ENCODE measurements around the gene FAM72D.
"Not testable (repeated sequence)": the region's sequence is repeated elsewhere in the genome, so short reads cannot be mapped to it uniquely, and the experiment has no call there.

FAM72D gene

DNA sequence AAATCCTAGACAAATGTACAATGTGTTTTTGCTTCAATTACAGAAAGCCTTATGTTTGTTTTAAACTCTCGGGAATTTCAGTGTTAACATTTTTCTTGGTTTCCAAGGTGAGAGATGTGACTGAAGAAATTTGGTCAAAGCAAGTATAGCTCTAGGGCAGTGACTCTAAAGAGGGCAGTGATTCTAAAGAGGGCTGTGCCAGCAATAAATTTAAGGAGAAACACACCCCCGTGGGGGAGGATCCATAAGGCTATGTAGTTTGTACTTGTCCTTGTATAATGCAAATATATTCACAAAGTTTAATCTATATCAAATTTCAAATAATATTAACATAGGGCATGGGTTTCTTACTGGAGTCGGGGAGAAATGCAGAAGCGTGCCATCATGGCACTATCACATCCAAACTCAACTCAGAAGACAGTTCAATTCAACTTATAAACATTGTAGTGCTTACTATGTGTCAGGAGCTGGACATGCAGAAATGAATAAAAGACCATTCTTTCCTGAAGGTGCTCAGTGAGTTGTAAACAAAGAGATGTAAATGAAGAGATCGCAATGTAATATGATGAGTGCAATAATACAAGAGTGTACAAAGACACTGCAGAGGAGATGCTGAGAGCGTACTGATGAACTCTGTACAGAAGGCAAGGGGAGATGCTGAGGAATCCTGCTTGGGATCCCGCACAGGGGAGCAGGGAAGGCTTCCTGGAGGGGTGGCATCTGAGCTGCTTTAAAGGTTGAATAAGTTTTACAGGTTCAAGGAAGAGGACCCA lies 13.1 kb upstream of the FAM72D start:
- not testable (repeated sequence) for DNase-seq (ENCODE audit: low read depth)

DNA sequence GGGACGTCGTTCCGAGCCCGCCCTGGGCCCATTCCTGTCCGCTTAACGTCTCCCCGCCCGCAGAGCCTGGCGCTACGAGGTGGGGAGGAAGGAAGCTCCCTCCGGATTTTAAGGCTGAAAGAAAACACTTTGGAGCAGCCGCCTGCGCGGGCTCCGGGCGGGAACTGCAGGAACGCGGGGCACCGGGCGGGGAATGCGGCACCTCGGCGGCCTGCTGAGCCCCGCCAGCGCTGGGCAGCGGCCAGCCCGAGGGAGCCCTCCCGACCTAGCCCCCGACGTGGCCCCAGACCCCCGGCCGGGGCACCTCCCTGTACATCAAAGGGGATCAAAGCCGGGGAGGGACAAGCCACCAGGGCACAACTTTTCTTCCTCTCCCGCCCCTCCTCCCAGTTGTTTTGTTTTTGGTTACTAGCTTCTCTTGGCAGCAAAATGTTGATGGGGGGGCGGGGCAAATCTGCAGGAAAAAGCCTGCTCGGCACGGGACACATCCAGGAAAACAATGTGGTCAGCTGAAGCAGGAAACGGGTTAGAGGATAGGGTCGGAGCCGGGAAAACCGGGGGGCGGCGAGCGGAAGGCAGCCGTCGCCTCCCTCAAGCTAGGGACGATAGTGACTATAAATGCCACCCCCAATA lies 2.1 kb upstream of the FAM72D start:
- DNase-seq (ENCODE audit: low read depth), result peak; percentile 6

DNA sequence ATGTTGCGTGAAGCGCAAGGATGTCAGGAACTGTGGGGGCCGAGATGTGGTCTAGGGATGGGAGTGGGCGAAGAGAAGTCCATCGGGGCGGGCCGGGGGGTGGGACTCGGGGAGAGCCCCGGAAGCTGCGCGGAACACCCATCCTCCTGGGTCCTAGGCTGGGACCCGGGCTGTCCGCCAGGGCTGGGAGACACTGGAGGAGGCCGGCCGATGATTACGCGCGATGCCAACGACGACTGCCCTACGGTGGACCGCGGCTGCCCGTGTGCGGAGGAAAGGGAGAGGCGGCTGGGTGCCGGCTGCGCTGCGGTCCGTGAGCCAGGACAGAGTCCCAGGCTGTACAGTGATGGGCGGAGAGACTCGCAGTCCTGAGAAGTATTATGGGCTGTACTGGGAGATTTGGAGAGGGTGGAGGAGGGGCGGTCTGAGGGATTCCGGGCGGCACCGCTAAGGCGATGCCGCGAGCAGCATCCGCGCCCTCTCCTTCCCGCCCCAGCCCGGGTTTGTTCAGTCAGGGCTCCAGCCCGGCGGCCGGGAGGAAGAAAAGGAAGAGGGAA lies 1.0 kb upstream of the FAM72D start:
- DNase-seq (ENCODE audit: low read depth), result peak; percentile 0

DNA sequence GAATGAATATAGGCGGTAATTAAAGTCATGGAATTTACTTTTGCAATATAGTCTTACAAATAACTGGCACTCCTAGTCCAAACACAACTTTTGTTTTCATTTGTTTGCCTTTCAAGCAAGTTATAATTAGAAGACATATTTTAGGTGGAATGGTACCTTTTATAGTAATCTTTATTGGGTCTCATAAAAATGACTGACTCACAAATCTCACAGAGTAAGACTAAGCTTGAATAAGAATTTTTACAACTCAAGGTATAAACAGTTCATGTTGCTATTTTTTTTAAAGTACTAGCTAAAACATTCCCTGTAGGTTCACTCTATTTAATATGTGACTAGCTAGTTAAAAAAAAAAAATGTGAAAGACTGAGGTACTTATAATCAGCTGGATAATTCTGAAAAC lies 6.0 kb downstream of the FAM72D start:
- not testable (repeated sequence) for DNase-seq (ENCODE audit: low read depth)

DNA sequence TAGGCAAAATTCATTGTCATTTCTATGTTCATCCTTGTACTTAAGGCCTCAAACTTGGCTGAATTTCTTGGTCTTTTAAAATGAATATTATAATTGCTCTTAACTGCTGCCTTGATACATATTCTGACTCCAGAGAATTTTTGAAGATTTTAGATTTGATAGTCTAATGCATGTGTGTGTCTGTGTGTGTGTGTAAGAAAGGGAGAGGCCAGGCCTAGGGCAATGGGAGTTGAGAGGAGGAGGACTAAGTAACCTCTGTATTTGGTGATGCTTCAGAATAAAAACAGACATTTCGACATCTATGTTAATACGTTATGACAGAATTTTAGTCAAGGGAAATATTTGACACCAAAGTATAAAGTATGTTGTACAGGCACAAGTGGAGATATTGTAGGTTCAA lies 7.5 kb downstream of the FAM72D start:
- DNase-seq (ENCODE audit: low read depth), result not testable (repeated sequence)

DNA sequence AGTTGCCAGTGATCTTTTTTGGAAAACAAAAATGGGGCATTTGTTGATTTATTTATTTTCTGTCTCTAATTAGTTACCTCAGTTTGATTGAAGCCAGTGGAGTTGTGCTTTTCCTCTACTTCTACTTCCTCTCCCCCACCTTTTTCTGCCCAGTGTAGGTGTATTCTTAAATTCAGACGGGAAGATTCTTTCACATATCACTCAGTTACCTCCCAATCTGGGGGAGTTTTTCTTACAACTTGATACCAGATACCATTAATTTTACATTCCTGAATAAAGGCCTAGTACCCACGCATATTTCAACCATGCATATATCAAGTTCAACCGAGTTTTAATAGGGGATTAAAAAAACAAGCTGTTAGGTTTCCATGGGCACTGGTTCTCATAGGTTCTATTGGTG lies 15.9 kb downstream of the FAM72D start:
- not testable (repeated sequence) for DNase-seq (ENCODE audit: low read depth)

DNA sequence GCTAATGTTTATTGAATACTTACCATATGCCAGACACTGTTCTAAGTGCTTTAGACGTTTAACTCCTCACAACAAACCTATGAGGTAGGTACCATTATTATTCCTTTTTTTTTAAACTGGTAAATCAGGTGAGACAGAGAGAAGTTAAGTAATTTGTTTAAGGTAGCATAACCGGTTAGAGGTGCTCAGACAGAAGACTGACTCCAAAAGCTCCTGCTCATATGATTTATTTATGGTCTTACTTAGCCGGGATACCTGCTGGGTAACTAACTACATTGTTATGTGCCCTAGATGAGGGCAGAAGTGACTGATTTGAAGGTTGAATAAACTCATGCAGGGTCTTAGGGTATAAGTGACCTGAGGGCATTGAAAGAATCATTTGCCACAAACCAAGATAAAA lies 16.9 kb downstream of the FAM72D start:
- DNase-seq (ENCODE audit: low read depth), result not testable (repeated sequence)

DNA sequence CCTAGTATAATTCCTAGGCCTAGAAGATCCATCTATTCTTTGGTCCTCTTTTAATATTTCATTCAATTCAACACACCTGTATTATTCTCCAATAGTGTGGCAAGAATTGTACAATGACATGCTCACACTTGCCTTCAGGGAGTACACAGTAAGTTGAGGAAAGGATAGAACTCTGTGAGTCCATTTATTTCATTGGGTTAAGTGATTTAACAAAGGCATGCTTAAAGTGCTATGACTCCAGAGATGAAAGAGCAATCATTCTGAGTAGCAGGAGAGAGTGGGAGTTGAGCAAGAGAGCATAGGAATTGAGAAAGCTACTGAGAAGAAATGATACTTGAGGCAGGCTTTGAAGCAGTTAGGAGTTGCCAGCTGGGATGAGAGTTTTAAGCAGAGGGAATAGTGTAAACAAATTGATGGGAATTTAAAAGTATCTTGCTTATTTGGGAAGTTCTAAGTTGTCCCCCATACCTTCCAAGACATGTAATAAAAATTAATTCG lies 18.8 kb downstream of the FAM72D start:
- not testable (repeated sequence) for DNase-seq (ENCODE audit: low read depth)

DNA sequence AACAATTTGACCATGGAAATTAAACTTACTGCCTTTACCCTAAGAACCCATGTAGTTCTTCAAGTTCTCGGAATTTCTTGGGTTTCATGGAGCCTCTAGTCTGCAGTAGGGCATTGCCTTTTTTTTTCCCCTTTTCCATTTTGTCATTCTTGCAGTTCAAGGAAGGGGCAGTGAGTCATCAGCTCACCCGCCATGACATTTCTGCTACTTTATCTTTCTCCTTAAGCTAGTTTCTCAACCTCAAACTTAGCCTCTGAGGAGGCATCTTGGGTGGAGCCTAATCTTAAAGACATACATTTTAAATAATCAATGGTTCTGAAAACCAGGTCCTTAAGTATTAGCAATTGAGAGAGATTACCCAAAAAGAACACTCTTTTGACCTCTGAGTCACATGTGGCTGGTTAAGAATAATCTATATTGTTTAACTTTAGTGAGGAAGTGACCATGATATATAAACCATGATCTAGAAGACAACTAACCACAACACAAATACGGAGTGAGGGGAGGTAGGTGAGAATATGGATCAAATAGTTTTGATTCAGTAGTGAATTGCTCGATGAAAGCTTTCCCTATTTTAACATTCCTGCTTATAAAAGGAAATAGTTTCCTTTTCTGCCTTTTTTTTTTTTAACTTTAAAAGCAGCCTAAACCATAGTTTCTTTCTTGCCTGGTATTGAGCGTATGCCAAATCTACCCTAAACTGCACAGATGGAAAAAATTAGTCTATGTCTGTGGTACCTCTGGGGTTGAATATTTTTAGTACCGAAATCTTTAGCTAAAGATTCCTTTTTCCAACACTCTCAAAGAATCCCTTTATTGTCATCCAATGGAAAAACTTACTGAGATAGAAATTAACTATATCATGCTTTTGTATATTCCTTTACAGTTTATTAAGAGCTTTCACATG lies 20.1 kb downstream of the FAM72D start:
- not testable (repeated sequence) for DNase-seq (ENCODE audit: low read depth)

DNA sequence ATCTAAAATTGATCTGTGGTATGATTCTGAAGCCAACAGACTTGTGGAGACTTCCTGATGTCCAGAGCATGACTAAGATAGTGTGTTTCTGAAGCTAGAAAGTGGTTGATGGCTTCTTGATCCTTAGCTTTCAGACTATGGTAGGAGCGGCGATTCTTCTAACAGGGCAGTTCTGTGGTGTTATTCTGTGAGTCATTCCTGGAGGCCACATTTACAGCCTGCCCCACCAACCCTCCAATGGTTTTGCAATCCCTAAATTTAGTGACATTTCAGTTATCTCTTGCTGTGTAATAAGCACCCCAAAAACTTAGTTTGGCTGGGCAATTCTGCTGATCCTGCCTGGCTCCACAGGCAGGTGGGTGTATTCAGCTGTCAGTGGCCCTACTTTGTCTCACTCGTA lies 24.1 kb downstream of the FAM72D start:
- not testable (repeated sequence) for DNase-seq (ENCODE audit: low read depth)

DNA sequence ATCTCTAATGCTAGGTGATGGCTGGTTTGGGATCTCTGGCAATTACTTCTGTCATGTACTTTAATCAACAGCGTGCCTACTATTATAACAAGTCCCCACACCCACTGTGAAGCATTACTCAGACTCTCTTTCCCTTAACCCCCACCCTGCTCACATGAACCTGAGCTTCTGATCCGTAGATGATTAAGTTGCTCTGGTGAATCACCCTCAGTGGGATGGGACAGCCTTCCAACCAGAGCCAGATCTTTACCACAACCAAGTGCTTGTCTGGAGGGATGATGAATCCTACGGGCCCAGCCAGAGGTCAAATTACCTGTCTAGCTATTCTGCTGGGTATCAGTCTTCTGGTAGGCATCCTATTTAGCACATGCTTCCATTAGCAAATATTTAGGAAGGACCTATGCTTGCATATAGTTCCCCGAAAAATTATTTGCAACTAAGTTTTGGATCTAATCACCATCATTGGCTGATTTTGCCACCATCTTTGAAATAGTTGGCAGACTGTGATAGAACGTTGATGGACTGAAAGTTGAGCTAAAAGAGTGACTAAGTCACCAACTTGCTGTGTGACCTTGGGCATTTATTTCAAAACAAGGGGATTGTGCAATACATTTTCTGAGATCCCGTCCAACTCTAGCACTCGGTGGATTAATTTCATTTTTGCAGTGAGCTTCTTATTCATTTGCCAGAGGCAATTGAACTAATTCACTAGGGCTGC lies 26.7 kb downstream of the FAM72D start:
- not testable (repeated sequence) for DNase-seq (ENCODE audit: low read depth)

DNA sequence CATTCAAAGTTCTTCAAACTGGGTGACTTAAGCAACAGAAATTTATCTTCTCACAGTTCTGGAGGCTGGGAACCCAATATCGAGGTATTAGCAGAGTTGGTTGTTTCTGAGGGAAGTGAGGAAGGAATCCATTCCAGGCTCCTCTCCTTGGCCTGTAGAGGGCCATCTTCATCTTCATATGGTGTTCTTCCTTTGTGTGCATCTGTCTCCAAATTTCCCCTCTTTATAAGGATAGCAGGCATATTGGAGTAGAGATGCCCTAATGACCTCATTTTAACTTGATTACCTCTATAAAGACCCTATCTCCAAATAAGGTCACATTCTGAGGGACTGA lies 27.3 kb downstream of the FAM72D start:
- not testable (repeated sequence) for DNase-seq (ENCODE audit: low read depth)

DNA sequence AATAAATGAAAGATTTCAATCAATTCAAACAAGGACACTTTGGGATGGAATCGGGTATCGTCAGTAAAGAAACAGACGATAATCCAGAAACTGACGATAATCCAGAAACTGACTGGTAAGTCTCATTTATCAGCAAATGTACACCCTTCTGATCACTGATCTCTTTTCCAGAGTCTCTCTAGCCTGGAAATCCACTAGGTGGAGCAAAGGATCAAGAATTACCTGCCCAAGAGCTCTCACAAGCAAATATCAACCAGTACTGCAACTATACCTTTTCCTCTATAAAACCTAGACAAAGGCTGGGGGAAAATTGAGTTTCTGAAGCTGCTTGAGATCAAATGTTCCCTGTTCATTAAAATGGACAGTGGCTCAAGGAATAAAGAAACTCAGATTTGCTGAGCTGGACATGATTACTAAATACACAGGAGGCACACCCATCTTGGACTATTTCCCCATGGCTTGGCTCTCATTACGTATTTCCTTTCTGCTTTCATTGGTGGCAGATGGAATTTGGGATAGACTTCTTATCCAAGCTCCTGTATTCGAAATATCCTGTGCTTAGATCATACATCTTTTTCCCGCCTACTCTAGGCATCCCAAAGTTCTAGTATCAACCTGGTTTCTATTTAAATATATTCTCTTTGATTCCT lies 28.3 kb downstream of the FAM72D start:
- DNase-seq (ENCODE audit: low read depth), result not testable (repeated sequence)

DNA sequence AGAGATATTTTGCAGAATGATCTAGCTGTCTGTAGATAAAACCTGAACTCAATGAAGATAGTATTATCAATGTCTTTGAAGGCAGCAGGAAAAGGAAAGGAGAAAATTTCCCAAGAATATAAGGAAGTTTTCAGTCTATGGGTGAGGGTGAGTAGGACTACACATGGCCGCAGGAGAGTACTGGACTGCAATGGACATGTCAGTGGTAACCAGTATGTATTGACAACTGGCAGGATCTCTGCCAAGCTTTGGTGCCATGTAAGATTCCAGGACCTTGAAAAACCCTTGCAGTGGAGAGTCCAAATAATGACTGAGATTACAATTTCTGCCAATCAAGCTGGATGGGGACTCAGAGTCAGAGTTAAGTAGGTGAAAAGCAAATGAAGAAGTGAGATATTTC lies 29.3 kb downstream of the FAM72D start:
- not testable (repeated sequence) for DNase-seq (ENCODE audit: low read depth)

DNA sequence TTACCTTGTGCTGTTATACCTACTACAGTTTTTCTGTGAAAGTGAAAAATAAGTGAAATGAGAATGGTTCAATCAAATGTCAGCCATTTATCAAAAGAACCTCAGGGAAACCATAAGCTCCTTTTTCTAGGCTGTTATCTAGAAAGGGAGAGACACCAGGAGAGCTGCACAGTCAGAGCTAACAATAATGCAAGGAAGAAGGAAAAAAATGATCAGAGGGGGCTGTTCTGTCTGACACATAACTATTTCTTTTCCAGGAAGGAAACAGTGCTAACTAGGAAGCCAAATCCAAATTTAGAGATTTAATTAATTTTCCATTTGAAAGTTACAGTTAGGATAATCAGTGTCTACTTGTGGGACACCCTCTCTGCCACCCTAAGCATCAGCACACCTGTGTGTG lies 31.4 kb downstream of the FAM72D start:
- DNase-seq (ENCODE audit: low read depth), result not testable (repeated sequence)

DNA sequence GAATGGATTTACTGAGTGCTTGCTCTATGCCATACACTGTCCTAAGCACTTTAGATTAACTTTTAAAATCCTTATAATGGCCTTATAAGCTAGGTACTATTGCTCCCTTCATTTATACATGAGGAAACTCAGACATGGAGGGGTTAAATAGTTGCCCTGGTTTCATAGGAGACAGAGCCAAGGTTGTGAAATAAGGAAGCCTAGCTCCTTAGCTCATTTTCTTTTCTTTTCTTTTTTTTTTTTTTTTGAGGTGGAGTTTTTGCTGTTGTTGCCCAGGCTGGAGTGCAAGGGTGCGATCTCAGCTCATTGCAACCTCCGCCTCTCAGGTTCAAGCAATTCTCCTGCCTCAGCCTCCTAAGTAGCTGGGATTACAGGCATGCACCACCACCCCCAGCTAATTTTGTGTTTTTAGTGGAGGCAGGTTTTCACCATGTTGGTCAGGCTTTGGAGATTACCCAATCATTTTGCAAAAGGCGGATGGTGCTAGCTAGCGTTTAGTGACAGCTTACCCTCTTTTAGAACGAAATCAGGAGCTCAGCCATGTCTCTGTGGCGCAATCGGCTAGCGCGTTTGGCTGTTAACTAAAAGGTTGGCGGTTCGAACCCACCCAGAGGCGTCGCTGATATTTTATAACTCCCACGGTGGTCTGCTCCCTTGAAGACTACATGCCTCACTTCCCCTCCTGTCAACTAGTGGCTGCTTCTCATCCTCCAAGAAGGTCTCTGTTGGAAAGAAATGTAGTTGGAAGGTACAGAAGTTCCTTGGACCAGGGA lies 33.1 kb downstream of the FAM72D start:
- not testable (repeated sequence) for DNase-seq (ENCODE audit: low read depth)

DNA sequence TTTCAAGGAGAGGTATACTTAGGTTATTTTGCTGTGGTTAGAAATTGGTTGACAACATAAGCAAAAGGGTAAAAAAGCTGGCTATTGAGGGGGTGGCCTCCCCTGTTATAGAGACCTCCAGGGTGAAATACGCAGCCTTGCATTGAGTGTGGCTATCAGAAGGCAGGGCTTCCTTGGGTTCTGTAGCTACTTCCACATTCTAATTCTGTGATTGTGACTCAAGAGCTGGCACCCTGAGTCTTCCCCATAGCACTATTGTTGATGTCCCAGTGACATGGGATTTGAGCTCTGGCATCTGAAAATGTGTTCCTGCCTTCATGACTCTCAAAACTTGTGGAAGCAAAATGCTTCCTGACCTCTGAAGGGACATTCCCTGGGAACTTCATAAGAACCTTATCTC lies 38.7 kb downstream of the FAM72D start:
- not testable (repeated sequence) for DNase-seq (ENCODE audit: low read depth)

DNA sequence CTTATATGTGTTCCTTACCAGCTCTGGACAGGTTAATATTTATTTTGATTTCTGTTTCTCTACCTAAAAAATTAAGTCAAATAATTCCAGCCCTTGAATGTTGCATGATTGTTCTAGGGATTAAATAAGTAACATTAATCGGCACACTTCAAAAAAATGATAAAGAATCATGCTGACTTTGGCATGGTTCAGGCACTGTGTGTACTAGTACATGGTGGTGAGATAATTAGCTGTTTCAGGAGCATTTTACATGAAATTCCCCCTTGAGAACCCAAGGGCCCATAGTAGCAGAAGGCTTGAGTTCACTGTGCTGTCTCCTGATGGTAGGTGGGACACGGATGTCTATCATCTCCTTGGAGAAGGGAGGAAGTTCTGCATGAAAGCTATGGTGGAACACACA lies 44.8 kb downstream of the FAM72D start:
- not testable (repeated sequence) for DNase-seq (ENCODE audit: low read depth)

DNA sequence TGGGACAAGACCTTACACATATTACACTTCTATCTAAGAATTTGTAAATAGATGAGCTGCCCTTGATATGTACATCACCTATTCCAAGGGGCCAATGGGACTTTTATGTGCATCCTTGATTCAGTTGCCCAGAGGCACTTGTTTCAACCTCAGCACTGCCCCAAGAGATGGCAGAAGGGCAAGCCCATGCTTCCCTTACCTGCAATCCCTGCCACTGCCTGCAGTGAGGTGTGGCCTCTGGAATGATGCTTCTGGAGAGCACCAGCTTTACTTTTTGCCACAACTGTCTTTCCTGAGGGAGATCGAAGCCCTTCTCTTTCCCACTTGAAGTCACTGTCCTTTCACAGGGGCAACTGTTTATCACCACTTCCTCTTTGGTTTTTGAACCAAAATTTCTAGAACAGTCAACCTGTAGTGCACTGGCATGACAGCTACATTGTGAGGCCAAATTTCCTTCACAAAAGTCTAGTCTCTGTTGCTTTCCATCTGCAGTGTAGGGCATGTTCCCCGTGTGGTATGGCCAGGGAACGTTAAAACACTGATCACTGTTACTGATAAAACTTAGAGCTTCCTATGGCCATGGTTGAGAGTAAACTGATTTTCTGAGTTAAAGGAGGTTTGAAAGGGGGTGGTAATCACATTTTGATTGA lies 48.6 kb downstream of the FAM72D start:
- DNase-seq (ENCODE audit: low read depth), result not testable (repeated sequence)
